ENCODE results near the gene GPC6. TPM values are rescaled to one million over a fixed set of nuclear protein-coding genes. Genes with fewer than 3 reads are reported as not detected.

The GPC6 gene
- total RNA-seq, 1 donor, result 77.8 TPM

GRCh38 chr13:94247890-94248289 lies 1021.3 kb downstream of the GPC6 start:
- no peak overlapping the region for H3K27ac ChIP-seq (ENCODE audit: low read depth, low read length)
- no peak for TF ChIP-seq CTCF (IDR thresholded peaks at IDR 0.05; ENCODE audit: extremely low read depth, low read depth, low read length)
- DNase-seq (ENCODE audit: insufficient read length, low spot score, missing footprints), result no peak

GRCh38 chr13:94248454-94249228 lies 1022.0 kb downstream of the GPC6 start:
- Histone ChIP-seq H3K79me2 (ENCODE audit: insufficient read depth, low read length) (no peaks in the 10 kb centered on the region), H2AFZ (ENCODE audit: low read length) (no peak overlapping the region), H3K27ac (ENCODE audit: low read depth, low read length) (peak overlapping the region; percentile 29), H3K36me3 (ENCODE audit: insufficient read depth, low read length) (no peaks in the 10 kb centered on the region), H3K4me1 (ENCODE audit: insufficient read depth, low read length) (peaks cover 21% of the 10 kb centered on the region), H3K4me2 (ENCODE audit: insufficient read depth, low read length) (peak overlapping the region; percentile 64), H3K27me3 (ENCODE audit: insufficient read depth, low read length) (no peaks in the 10 kb centered on the region), H3K4me3 (ENCODE audit: insufficient read depth, low read length) (no peak overlapping the region), H3K9me3 (ENCODE audit: low read depth, low read length) (no peaks in the 10 kb centered on the region), H4K20me1 (ENCODE audit: insufficient read depth, low read length) (no peaks in the 10 kb centered on the region)
- DNase-seq (ENCODE audit: insufficient read length, low spot score, missing footprints), result no peak
- TF ChIP-seq CTCF (IDR thresholded peaks at IDR 0.05; ENCODE audit: extremely low read depth, low read depth, low read length), result no peak

More at GRCh38 chr13:94247890-94248289, 1021.3 kb downstream of the GPC6 start:
- Histone ChIP-seq H3K4me3 (ENCODE audit: insufficient read depth, low read length) (no peak overlapping the region), H3K36me3 (ENCODE audit: insufficient read depth, low read length) (no peaks in the 10 kb centered on the region), H3K27me3 (ENCODE audit: insufficient read depth, low read length) (no peaks in the 10 kb centered on the region), H3K9me3 (ENCODE audit: low read depth, low read length) (no peaks in the 10 kb centered on the region), H3K4me2 (ENCODE audit: insufficient read depth, low read length) (no peak overlapping the region), H4K20me1 (ENCODE audit: insufficient read depth, low read length) (no peaks in the 10 kb centered on the region), H3K79me2 (ENCODE audit: insufficient read depth, low read length) (no peaks in the 10 kb centered on the region), H3K4me1 (ENCODE audit: insufficient read depth, low read length) (peaks cover 21% of the 10 kb centered on the region), H2AFZ (ENCODE audit: low read length) (no peak overlapping the region)

GRCh38 chr13:94249512-94249911 lies 1022.9 kb downstream of the GPC6 start:
- peak; percentile 85 for DNase-seq (ENCODE audit: insufficient read length, low spot score, missing footprints)
- Histone ChIP-seq H3K36me3 (ENCODE audit: insufficient read depth, low read length) (no peaks in the 10 kb centered on the region), H2AFZ (ENCODE audit: low read length) (no peak overlapping the region), H3K4me2 (ENCODE audit: insufficient read depth, low read length) (peak overlapping the region; percentile 64), H3K4me1 (ENCODE audit: insufficient read depth, low read length) (peaks cover 21% of the 10 kb centered on the region), H3K27ac (ENCODE audit: low read depth, low read length) (peak overlapping the region; percentile 29), H3K27me3 (ENCODE audit: insufficient read depth, low read length) (no peaks in the 10 kb centered on the region), H3K79me2 (ENCODE audit: insufficient read depth, low read length) (no peaks in the 10 kb centered on the region), H4K20me1 (ENCODE audit: insufficient read depth, low read length) (no peaks in the 10 kb centered on the region), H3K4me3 (ENCODE audit: insufficient read depth, low read length) (no peak overlapping the region), H3K9me3 (ENCODE audit: low read depth, low read length) (no peaks in the 10 kb centered on the region)
- no peak for TF ChIP-seq CTCF (IDR thresholded peaks at IDR 0.05; ENCODE audit: extremely low read depth, low read depth, low read length)

- H2AFZ ChIP-seq (ENCODE audit: low read length), result no peak overlapping the region
- H3K27ac ChIP-seq (ENCODE audit: low read depth, low read length), result no peak overlapping the region
- no peaks in the 10 kb centered on the region for H3K27me3 ChIP-seq (ENCODE audit: insufficient read depth, low read length)
These were observed 1025.4 kb downstream of the GPC6 start for GRCh38 chr13:94251831-94252608.

More at GRCh38 chr13:94251831-94252608, 1025.4 kb downstream of the GPC6 start:
- no peaks in the 10 kb centered on the region for H3K36me3 ChIP-seq (ENCODE audit: insufficient read depth, low read length)
- no peaks in the 10 kb centered on the region for H3K9me3 ChIP-seq (ENCODE audit: low read depth, low read length)
- no peak overlapping the region for H3K4me2 ChIP-seq (ENCODE audit: insufficient read depth, low read length)
- H4K20me1 ChIP-seq (ENCODE audit: insufficient read depth, low read length), result no peaks in the 10 kb centered on the region
- H3K4me3 ChIP-seq (ENCODE audit: insufficient read depth, low read length), result no peak overlapping the region
- no peak for TF ChIP-seq CTCF (IDR thresholded peaks at IDR 0.05; ENCODE audit: extremely low read depth, low read depth, low read length)
- peaks cover 21% of the 10 kb centered on the region for H3K4me1 ChIP-seq (ENCODE audit: insufficient read depth, low read length)
- DNase-seq (ENCODE audit: insufficient read length, low spot score, missing footprints), result no peak
- no peaks in the 10 kb centered on the region for H3K79me2 ChIP-seq (ENCODE audit: insufficient read depth, low read length)

Data from osteoblast (primary cell).